C4-2B (cell line): Measurements from ENCODE around the gene GGT5.
"Not testable (repeated sequence)": the region's sequence is repeated elsewhere in the genome, so short reads cannot be mapped to it uniquely, and the experiment has no call there.

ENCODE experiments used
- ZFX ChIP-seq: fragments of 450-650 bp; IDR thresholded peaks from 2 replicates; pipeline ENCODE4 v1.6.1; 2017
- TF ChIP-seq, protein P1 (sequence below): fragments of 450-650 bp; conservative IDR thresholded peaks from 2 replicates; pipeline ENCODE4 v1.5.1; 2017; ENCODE audit warnings: mild to moderate bottlenecking

DNA sequence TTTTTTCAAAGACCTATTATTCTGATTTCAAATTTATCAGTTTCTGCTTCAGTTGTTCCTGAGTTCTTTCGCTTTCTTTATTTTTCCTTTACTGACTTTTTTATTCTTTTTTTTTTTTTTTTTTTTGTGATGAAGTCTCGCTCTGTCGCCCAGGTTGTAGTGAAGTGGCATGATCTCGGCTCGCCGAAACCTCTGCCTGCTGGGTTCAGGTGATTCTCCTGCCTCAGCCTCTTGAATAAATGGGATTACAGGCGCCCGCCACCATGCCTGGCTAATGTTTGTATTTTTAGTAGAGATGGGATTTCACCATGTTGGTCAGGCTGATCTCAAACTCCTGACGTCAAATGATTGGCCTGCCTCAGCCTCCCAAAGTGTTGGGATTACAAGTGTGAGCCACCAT is 31.8 kb downstream of the GGT5 start:
- TF ChIP-seq, protein P1, sequence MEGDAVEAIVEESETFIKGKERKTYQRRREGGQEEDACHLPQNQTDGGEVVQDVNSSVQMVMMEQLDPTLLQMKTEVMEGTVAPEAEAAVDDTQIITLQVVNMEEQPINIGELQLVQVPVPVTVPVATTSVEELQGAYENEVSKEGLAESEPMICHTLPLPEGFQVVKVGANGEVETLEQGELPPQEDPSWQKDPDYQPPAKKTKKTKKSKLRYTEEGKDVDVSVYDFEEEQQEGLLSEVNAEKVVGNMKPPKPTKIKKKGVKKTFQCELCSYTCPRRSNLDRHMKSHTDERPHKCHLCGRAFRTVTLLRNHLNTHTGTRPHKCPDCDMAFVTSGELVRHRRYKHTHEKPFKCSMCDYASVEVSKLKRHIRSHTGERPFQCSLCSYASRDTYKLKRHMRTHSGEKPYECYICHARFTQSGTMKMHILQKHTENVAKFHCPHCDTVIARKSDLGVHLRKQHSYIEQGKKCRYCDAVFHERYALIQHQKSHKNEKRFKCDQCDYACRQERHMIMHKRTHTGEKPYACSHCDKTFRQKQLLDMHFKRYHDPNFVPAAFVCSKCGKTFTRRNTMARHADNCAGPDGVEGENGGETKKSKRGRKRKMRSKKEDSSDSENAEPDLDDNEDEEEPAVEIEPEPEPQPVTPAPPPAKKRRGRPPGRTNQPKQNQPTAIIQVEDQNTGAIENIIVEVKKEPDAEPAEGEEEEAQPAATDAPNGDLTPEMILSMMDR, result not testable (repeated sequence)
- TF ChIP-seq ZFX, result not testable (repeated sequence)
